Left ventricle myocardium inferior (tissue), 1 donor: Measurements from ENCODE around the gene USP20. TPM values are rescaled to one million over a fixed set of nuclear protein-coding genes. Genes with fewer than 3 reads are reported as not detected.

Experiments
- DNase-seq: peaks from one replicate; pipeline ENCODE4 v3.0.0-alpha.2; 2020
- H3K27ac ChIP-seq: fragments of 200-600 bp; replicated peaks from 2 replicates; pipeline ENCODE4 v1.8.0; 2021
- H3K27me3 ChIP-seq: fragments of 200-600 bp; 2 replicates; pipeline ENCODE4 v1.8.0; 2021; ENCODE audit warnings: low read depth
- H3K36me3 ChIP-seq: fragments of 200-600 bp; 2 replicates; pipeline ENCODE4 v1.8.0; 2021
- H3K4me1 ChIP-seq: fragments of 200-600 bp; 2 replicates; pipeline ENCODE4 v1.8.0; 2021
- H3K4me3 ChIP-seq: fragments of 200-600 bp; 2 replicates; pipeline ENCODE4 v1.8.0; 2021; ENCODE audit warnings: mild to moderate bottlenecking, moderate library complexity
- H3K9me3 ChIP-seq: fragments of 200-600 bp; replicated peaks from 2 replicates; pipeline ENCODE4 v1.8.0; 2021
- CTCF ChIP-seq: fragments of 200-600 bp; IDR thresholded peaks from 2 replicates; pipeline ENCODE4 v1.8.0; 2021; ENCODE audit warnings: antibody characterized with exemption, mild to moderate bottlenecking, borderline replicate concordance
- intact Hi-C: fragments of 100-400 bp; cut with micrococcal nuclease; formaldehyde crosslinking; loops from one replicate; pipeline ENCODE4 v1.11.0; 2022
- total RNA-seq: library from RNA; stranded (reverse); fragmentation: NEBNext Ultra II Directional; extraction: Animal tissue kit (Norgen Biotek cat#: 25700); gene quantifications from one replicate; pipeline ENCODE4 v1.2.1, GENCODE V29; 2021
- donor health status: DM: no; HTN: yes; CAD: no; lungs with severe emphysema.

USP20 gene
- total RNA-seq, 1 donor from 2014 or later: 13.2 TPM

GRCh38 chr9:129878291-129878690 is 43.0 kb downstream of the USP20 start:
- DNase-seq: no peak
- H3K4me3 ChIP-seq: no peak overlapping the region
- H3K27ac ChIP-seq: no peak overlapping the region
- H3K36me3 ChIP-seq: no peaks in the 10 kb centered on the region
- no peaks in the 10 kb centered on the region for H3K9me3 ChIP-seq
- H3K27me3 ChIP-seq: no peaks in the 10 kb centered on the region
- TF ChIP-seq CTCF: no peak
- no peaks in the 10 kb centered on the region for H3K4me1 ChIP-seq
- intact Hi-C loops: no loop called here

GRCh38 chr9:129879103-129879699 is 43.9 kb downstream of the USP20 start:
- intact Hi-C loops: no loop called here

GRCh38 chr9:129879991-129880653 is 44.9 kb downstream of the USP20 start:
- intact Hi-C loops: loop anchor here (10.0 kb wide), 1 partner anchor 355 kb away; no protein-coding TSS in a partner anchor
- Histone ChIP-seq H3K4me1 (peaks cover 16% of the 10 kb centered on the region), H3K27me3 (no peaks in the 10 kb centered on the region), H3K27ac (no peak overlapping the region), H3K9me3 (no peaks in the 10 kb centered on the region), H3K36me3 (no peaks in the 10 kb centered on the region), H3K4me3 (no peak overlapping the region)
- DNase-seq: no peak
- TF ChIP-seq CTCF: no peak

More at GRCh38 chr9:129879103-129879699, 43.9 kb downstream of the USP20 start:
- no peak for DNase-seq
- Histone ChIP-seq H3K4me1 (peaks cover 7% of the 10 kb centered on the region), H3K9me3 (no peaks in the 10 kb centered on the region), H3K4me3 (no peak overlapping the region), H3K36me3 (no peaks in the 10 kb centered on the region), H3K27me3 (no peaks in the 10 kb centered on the region), H3K27ac (no peak overlapping the region)
- TF ChIP-seq CTCF: no peak

- intact Hi-C loops: loop anchor here (10.0 kb wide), 1 partner anchor 354 kb away; no protein-coding TSS in a partner anchor
- peaks cover 23% of the 10 kb centered on the region for H3K4me1 ChIP-seq
- H3K9me3 ChIP-seq: no peaks in the 10 kb centered on the region
- H3K4me3 ChIP-seq: no peak overlapping the region
- no peaks in the 10 kb centered on the region for H3K36me3 ChIP-seq
- H3K27me3 ChIP-seq: no peaks in the 10 kb centered on the region
- TF ChIP-seq CTCF: no peak
- no peak for DNase-seq
- no peak overlapping the region for H3K27ac ChIP-seq
Observed at GRCh38 chr9:129880654-129881546, 45.6 kb downstream of the USP20 start.

GRCh38 chr9:129881547-129882324 is 46.5 kb downstream of the USP20 start:
- no peaks in the 10 kb centered on the region for H3K36me3 ChIP-seq
- no peak for DNase-seq
- no peaks in the 10 kb centered on the region for H3K27me3 ChIP-seq
- H3K4me3 ChIP-seq: no peak overlapping the region
- no peaks in the 10 kb centered on the region for H3K9me3 ChIP-seq
- intact Hi-C loops: loop anchor here (10.0 kb wide), 1 partner anchor 353 kb away; no protein-coding TSS in a partner anchor
- no peak overlapping the region for H3K27ac ChIP-seq
- H3K4me1 ChIP-seq: peaks cover 31% of the 10 kb centered on the region
- no peak for TF ChIP-seq CTCF
